HCT116 (cell line): Measurements from ENCODE around the gene CCDC154.

ENCODE experiments used
- CTCF ChIP-seq, 3 experiments: fragments of 200-600 bp in 1 of 3; sonication (generic) in 1 of 3; IDR thresholded peaks in 2 of 3; conservative IDR thresholded peaks in 1 of 3; 2 replicates each; pipeline ENCODE4 v1.5.1; 2012 to 2017; ENCODE audit warnings: low read depth in 2 of 3, low read length in 2 of 3, antibody characterized with exemption in 1 of 3, borderline replicate concordance in 1 of 3, control low read depth in 1 of 3, mild to moderate bottlenecking in 1 of 3, mixed read lengths in 1 of 3, mixed run types in 1 of 3, moderate library complexity in 1 of 3; ENCODE audit not compliant: insufficient read depth in 1 of 3
- EZH2 ChIP-seq: fragments of 200-600 bp; sonication (generic); IDR thresholded peaks from 2 replicates; pipeline ENCODE4 v1.6.1; 2017; ENCODE audit warnings: antibody characterized with exemption, mixed run types
- EZH2phosphoT487 ChIP-seq: fragments of 200-600 bp; IDR thresholded peaks from 2 replicates; pipeline ENCODE4 v1.6.1; 2018; ENCODE audit warnings: antibody characterized with exemption, borderline replicate concordance
- FOSL1 ChIP-seq: IDR thresholded peaks from 2 replicates; pipeline ENCODE4 v1.6.1; 2012; ENCODE audit warnings: low read depth
- JUND ChIP-seq: IDR thresholded peaks from 2 replicates; pipeline ENCODE4 v1.6.1; 2012
- MAX ChIP-seq: IDR thresholded peaks from 2 replicates; pipeline ENCODE4 v1.6.1; 2012
- POLR2A ChIP-seq: IDR thresholded peaks from 2 replicates; pipeline ENCODE4 v1.7.0; 2011; ENCODE audit warnings: borderline replicate concordance; ENCODE audit not compliant: insufficient read depth, insufficient read length; ENCODE audit errors: extremely low read depth
- POLR2AphosphoS5 ChIP-seq: IDR thresholded peaks from 2 replicates; pipeline ENCODE4 v1.6.1; 2011; ENCODE audit warnings: mild to moderate bottlenecking, low read depth, low read length, moderate library complexity
- RAD21 ChIP-seq: IDR thresholded peaks from 2 replicates; pipeline ENCODE4 v1.6.1; 2012; ENCODE audit warnings: low read depth, mild to moderate bottlenecking
- SIN3A ChIP-seq: IDR thresholded peaks from 2 replicates; pipeline ENCODE4 v1.6.1; 2012; ENCODE audit warnings: low read depth
- SP1 ChIP-seq: IDR thresholded peaks from 2 replicates; pipeline ENCODE4 v1.6.1; 2012; ENCODE audit warnings: low read depth
- YY1 ChIP-seq: IDR thresholded peaks from 2 replicates; pipeline ENCODE4 v1.6.1; 2011; ENCODE audit warnings: low read length, low read depth, moderate library complexity, mild to moderate bottlenecking; ENCODE audit not compliant: insufficient replicate concordance; ENCODE audit errors: extremely low read depth
- TF ChIP-seq, protein P1 (sequence below): IDR thresholded peaks from 2 replicates; pipeline ENCODE4 v1.6.1; 2012; ENCODE audit warnings: low read depth

DNA sequence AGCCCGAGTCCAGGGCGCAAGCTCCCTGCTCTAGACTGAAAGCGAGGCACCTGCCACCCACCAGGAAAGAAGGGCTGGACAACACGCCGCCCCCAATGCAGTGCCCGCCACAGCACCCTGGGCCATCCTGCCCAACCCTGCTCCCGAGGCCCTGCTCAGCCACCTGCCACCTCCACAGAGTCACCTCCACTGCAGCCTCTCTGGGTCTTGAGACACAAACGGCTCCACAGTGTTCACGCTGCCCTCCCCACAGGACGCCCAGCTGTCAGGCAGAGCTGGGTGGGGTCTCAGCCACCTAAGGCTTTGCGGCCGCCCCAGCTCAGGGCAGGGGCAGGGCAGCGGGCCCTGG lies 21.2 kb upstream of the CCDC154 start:
- TF ChIP-seq CTCF (IDR thresholded peaks at IDR 0.05 in 2 of 3, conservative IDR thresholded peaks at IDR 0.05 in 1 of 3; ENCODE audit: borderline replicate concordance in 1 of 3, insufficient read depth in 1 of 3, low read depth in 2 of 3, low read length in 2 of 3) (no peak), RAD21 (no peak), JUND (no peak), FOSL1 (no peak), SP1 (no peak), EZH2 (no peak), POLR2A (no peak), MAX (no peak), EZH2phosphoT487 (no peak), YY1 (no peak), POLR2AphosphoS5 (no peak), SIN3A (no peak)
- TF ChIP-seq, protein P1, sequence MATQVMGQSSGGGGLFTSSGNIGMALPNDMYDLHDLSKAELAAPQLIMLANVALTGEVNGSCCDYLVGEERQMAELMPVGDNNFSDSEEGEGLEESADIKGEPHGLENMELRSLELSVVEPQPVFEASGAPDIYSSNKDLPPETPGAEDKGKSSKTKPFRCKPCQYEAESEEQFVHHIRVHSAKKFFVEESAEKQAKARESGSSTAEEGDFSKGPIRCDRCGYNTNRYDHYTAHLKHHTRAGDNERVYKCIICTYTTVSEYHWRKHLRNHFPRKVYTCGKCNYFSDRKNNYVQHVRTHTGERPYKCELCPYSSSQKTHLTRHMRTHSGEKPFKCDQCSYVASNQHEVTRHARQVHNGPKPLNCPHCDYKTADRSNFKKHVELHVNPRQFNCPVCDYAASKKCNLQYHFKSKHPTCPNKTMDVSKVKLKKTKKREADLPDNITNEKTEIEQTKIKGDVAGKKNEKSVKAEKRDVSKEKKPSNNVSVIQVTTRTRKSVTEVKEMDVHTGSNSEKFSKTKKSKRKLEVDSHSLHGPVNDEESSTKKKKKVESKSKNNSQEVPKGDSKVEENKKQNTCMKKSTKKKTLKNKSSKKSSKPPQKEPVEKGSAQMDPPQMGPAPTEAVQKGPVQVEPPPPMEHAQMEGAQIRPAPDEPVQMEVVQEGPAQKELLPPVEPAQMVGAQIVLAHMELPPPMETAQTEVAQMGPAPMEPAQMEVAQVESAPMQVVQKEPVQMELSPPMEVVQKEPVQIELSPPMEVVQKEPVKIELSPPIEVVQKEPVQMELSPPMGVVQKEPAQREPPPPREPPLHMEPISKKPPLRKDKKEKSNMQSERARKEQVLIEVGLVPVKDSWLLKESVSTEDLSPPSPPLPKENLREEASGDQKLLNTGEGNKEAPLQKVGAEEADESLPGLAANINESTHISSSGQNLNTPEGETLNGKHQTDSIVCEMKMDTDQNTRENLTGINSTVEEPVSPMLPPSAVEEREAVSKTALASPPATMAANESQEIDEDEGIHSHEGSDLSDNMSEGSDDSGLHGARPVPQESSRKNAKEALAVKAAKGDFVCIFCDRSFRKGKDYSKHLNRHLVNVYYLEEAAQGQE = no peak
